HCT116 (cell line): ENCODE measurements around the gene ZNF579. TPM values are rescaled to one million over a fixed set of nuclear protein-coding genes. Genes with fewer than 3 reads are reported as not detected.

Experiments used
- ATAC-seq: fragments of 200-7000 bp; cut with Tn5 transposase; 2 replicates; pipeline ENCODE4 v1.9.1; 2020; ENCODE audit warnings: mild to moderate bottlenecking, moderate library complexity
- BruUV-seq: library from RNA; stranded (reverse); fragments of 400-500 nt; replicated peaks from 2 replicates; lab custom pipeline; 2021; lab: Mats Ljungman, UMichigan
- CTCF ChIA-PET: fragments of 300-600 bp; sonication (Branson Sonifier 250); formaldehyde crosslinking; loops from one replicate; lab custom pipeline; 2021; ENCODE audit warnings: antibody characterized with exemption; lab: Charles Lee
- POLR2A ChIA-PET: fragments of 300-600, 350-600 bp; sonication (Branson Sonifier 250); formaldehyde crosslinking; loops from one replicate; lab custom pipeline; 2021; ENCODE audit warnings: antibody characterized with exemption; lab: Charles Lee
- RAD21 ChIA-PET, 2 experiments: fragments of 300-600 bp; sonication (Branson Sonifier 250); formaldehyde crosslinking; loops; one replicate each; lab custom pipeline; 2023; ENCODE audit warnings: low total read pairs in 2 of 2; ENCODE audit not compliant: uncharacterized antibody in 2 of 2, unreplicated experiment in 2 of 2, low non-redundant PET in 1 of 2; lab: Charles Lee
- DNase-seq: peaks from one replicate; pipeline ENCODE4 v3.0.0-alpha.2; 2010; ENCODE audit warnings: low read depth, low spot score
- H2AFZ ChIP-seq: fragments of 200-600 bp; shearing (Covaris generic), sonication (generic); 2 replicates; pipeline ENCODE4 v1.6.1; 2017; ENCODE audit warnings: low read depth, mixed run types, mixed read lengths, antibody characterized with exemption, low read length; ENCODE audit not compliant: poor library complexity, severe bottlenecking
- H3K27ac ChIP-seq: 2 replicates; pipeline ENCODE4 v1.5.1; 2012; ENCODE audit warnings: low read depth, low read length
- H3K27me3 ChIP-seq: fragments of 200-600 bp; sonication (generic); 2 replicates; pipeline ENCODE4 v1.6.1; 2016; ENCODE audit warnings: mixed run types, low read length, mixed read lengths; ENCODE audit not compliant: insufficient read depth
- H3K36me3 ChIP-seq, 2 experiments: fragments of 200-500 bp in 1 of 2; fragments of 200-600 bp in 1 of 2; sonication (Bioruptor generic) in 1 of 2; sonication (generic) in 1 of 2; 2 replicates each; pipeline versions ENCODE4 v1.5.1 to v1.6.1; 2014 to 2016; ENCODE audit warnings: low read length in 2 of 2, inconsistent platforms in 1 of 2, mixed read lengths in 1 of 2, mixed run types in 1 of 2; ENCODE audit not compliant: insufficient read depth in 2 of 2, control insufficient read depth in 1 of 2
- H3K4me1 ChIP-seq, 2 experiments: fragments of 200-600 bp in 1 of 2; sonication (generic) in 1 of 2; 2 replicates each; pipeline versions ENCODE4 v1.5.1 to v1.6.1; 2012 to 2017; ENCODE audit warnings: low read length in 2 of 2, inconsistent platforms in 1 of 2, mild to moderate bottlenecking in 1 of 2, mixed read lengths in 1 of 2, mixed run types in 1 of 2, moderate library complexity in 1 of 2; ENCODE audit not compliant: insufficient read depth in 2 of 2, control insufficient read depth in 1 of 2
- H3K4me2 ChIP-seq: fragments of 200-600 bp; sonication (generic); 2 replicates; pipeline ENCODE4 v1.6.1; 2017; ENCODE audit warnings: mixed run types, low read length, mixed read lengths
- H3K4me3 ChIP-seq, 2 experiments: fragments of 200-600 bp in 1 of 2; sonication (generic) in 1 of 2; replicated peaks in 1 of 2; 2 replicates each; pipeline ENCODE4 v1.5.1; 2011 to 2016; ENCODE audit warnings: low read length in 2 of 2, control low read depth in 1 of 2, low read depth in 1 of 2, mild to moderate bottlenecking in 1 of 2, mixed read lengths in 1 of 2, mixed run types in 1 of 2
- H3K79me2 ChIP-seq: fragments of 200-600 bp; sonication (generic); 2 replicates; pipeline ENCODE4 v1.6.1; 2017; ENCODE audit warnings: mild to moderate bottlenecking, mixed run types, low read length, moderate library complexity, mixed read lengths; ENCODE audit not compliant: insufficient read depth
- H3K9ac ChIP-seq: fragments of 200-600 bp; sonication (generic); 2 replicates; pipeline ENCODE4 v1.6.1; 2016; ENCODE audit warnings: low read length, mixed read lengths
- H3K9me2 ChIP-seq: fragments of 200-600 bp; sonication (generic), shearing (Covaris generic); 2 replicates; pipeline ENCODE4 v1.6.1; 2017; ENCODE audit warnings: mixed run types, mild to moderate bottlenecking, moderate library complexity; ENCODE audit not compliant: insufficient read depth
- H3K9me3 ChIP-seq, 2 experiments: fragments of 200-500 bp in 1 of 2; fragments of 200-600 bp in 1 of 2; sonication (Bioruptor generic) in 1 of 2; sonication (generic) in 1 of 2; 2 replicates each; pipeline ENCODE4 v1.6.1; 2014 to 2017; ENCODE audit warnings: low read length in 2 of 2, mixed read lengths in 2 of 2, inconsistent platforms in 1 of 2, low read depth in 1 of 2, mild to moderate bottlenecking in 1 of 2, mixed run types in 1 of 2, moderate library complexity in 1 of 2; ENCODE audit not compliant: control insufficient read depth in 1 of 2, insufficient read depth in 1 of 2
- H4K20me1 ChIP-seq: fragments of 200-600 bp; sonication (generic), shearing (Covaris generic); 2 replicates; pipeline ENCODE4 v1.6.1; 2017; ENCODE audit warnings: mixed run types, mild to moderate bottlenecking, moderate library complexity; ENCODE audit not compliant: insufficient read depth
- ATF3 ChIP-seq: IDR thresholded peaks from 2 replicates; pipeline ENCODE4 v1.6.1; 2012
- JUND ChIP-seq: IDR thresholded peaks from 2 replicates; pipeline ENCODE4 v1.6.1; 2012
- MAX ChIP-seq: IDR thresholded peaks from 2 replicates; pipeline ENCODE4 v1.6.1; 2012
- POLR2A ChIP-seq: IDR thresholded peaks from 2 replicates; pipeline ENCODE4 v1.7.0; 2011; ENCODE audit warnings: borderline replicate concordance; ENCODE audit not compliant: insufficient read depth, insufficient read length; ENCODE audit errors: extremely low read depth
- POLR2AphosphoS5 ChIP-seq: IDR thresholded peaks from 2 replicates; pipeline ENCODE4 v1.6.1; 2011; ENCODE audit warnings: mild to moderate bottlenecking, low read depth, low read length, moderate library complexity
- ZBTB33 ChIP-seq: IDR thresholded peaks from 2 replicates; pipeline ENCODE4 v1.6.1; 2011; ENCODE audit warnings: mild to moderate bottlenecking, low read length, moderate library complexity; ENCODE audit not compliant: insufficient replicate concordance; ENCODE audit errors: extremely low read depth
- ZFX ChIP-seq: fragments of 450-650 bp; IDR thresholded peaks from 2 replicates; pipeline ENCODE4 v1.6.1; 2017
- intact Hi-C: fragments of 100-400 bp; cut with micrococcal nuclease; formaldehyde crosslinking; loops from 2 replicates; pipeline ENCODE4 v1.10.0; 2022
- total RNA-seq: library from RNA; stranded (reverse); gene quantifications from one replicate; pipeline ENCODE4 v1.2.1, GENCODE V29; 2021; ENCODE audit not compliant: unreplicated experiment

ZNF579 gene
- total RNA-seq, 1 experiment from 2014 or later, result 24.1 TPM

- TF ChIP-seq MAX (no peak), POLR2AphosphoS5 (no peak), JUND (no peak), ATF3 (no peak), POLR2A (no peak), ZBTB33 (no peak), ZFX (no peak)
- Histone ChIP-seq H3K9me2 (no peaks in the 10 kb centered on the region), H4K20me1 (no peaks in the 10 kb centered on the region), H3K27ac (no peak overlapping the region), H3K27me3 (no peaks in the 10 kb centered on the region), H3K36me3 (peaks cover 3 to 15% of the 10 kb centered on the region in 2 experiments), H2AFZ (no peak overlapping the region), H3K4me1 (peaks cover 8 to 18% of the 10 kb centered on the region in 2 experiments; a peak in 3 of 4 replicates), H3K9ac (no peak overlapping the region), H3K9me3 (no peaks in the 10 kb centered on the region), H3K4me2 (no peak overlapping the region), H3K79me2 (no peaks in the 10 kb centered on the region; the same call in 1 of the 2 replicates), H3K4me3 (no peak overlapping the region)
- DNase-seq (no peak), ATAC-seq (no peak)
- intact Hi-C loops, result no loop called here
- RAD21 ChIA-PET, result no interaction called here
- no TSS peak for BruUV-seq
- CTCF ChIA-PET, result no interaction called here
- POLR2A ChIA-PET, result no interaction called here
Measured at GRCh38 chr19:55594996-55595545, 14.4 kb upstream of the ZNF579 start.
